Heart left ventricle (tissue), 13 donors: ENCODE results near the gene ARVCF.

Source experiments
- CTCF ChIP-seq, 12 donors: fragments of 200-600 bp; sonication (generic) in 4 of 12; IDR thresholded peaks; one replicate each; pipeline versions ENCODE4 v1.5.0 to v1.8.0; 2018 to 2022; ENCODE audit warnings: antibody characterized with exemption in 12 of 12, mild to moderate bottlenecking in 5 of 12
- POLR2A ChIP-seq, 2 donors: fragments of 450-650 bp; IDR thresholded peaks; one replicate each; pipeline ENCODE4 v1.6.1; 2017; ENCODE audit warnings: antibody characterized with exemption in 2 of 2, mild to moderate bottlenecking in 2 of 2, moderate library complexity in 2 of 2
- donor health status: ischemic (EF 13 %, LVEDD 7.1; RV severe dilation, severe dysfunction).
- donor health status: DM: no; HTN: yes; CAD: no.
- donor health status: DM: no; HTN: no; CAD: no.
- donor health status: ischemic (EF 25% LVEDD 6.9; RV normal size, moderate dysfunction).
- donor health status: ischemic (EF 25% LVEDD 5.7; RV mildly dilated, moderate dysfunction).
- donor health status: ischemic (EF 35%, LVEDD 5.7; RV mildly dilated, moderate dysfunction).
- donor health status: nonischemic (EF 11% LVEDD 7.7; RV severe dilation, severe dysfunction).
- donor health status: DM: yes; HTN: yes; CAD: no.
- donor health status: PGD.
- donor health status: ischemic (EF 29% LVEDD 5.4; RV normal size, mild dysfunction).
- donor health status: nonischemic (EF 23%, LVEDD 6.1; RV moderate dilation, normal function).

GRCh38 chr22:19929586-19930550, 86.8 kb downstream of the ARVCF start:
- no peak for TF ChIP-seq CTCF (IDR thresholded peaks at IDR 0.05)
- TF ChIP-seq POLR2A (IDR thresholded peaks at IDR 0.05) = no peak
